Fibroblast of pulmonary artery (primary cell): Measurements from ENCODE around the gene UST.
A peak's percentile ranks its signal among the peaks of the same experiment; 100 is the strongest.

ENCODE experiments used
- DNase-seq: peaks from one replicate; pipeline ENCODE4 v3.0.0-alpha.2; 2010; ENCODE audit warnings: low read depth
- H3K4me3 ChIP-seq: replicated peaks from 2 replicates; pipeline ENCODE4 v1.5.1; 2011; ENCODE audit warnings: low read depth, mild to moderate bottlenecking, control low read depth, low read length, moderate library complexity
- TF ChIP-seq, protein P1 (sequence below): IDR thresholded peaks from 2 replicates; pipeline ENCODE4 v1.5.1; 2011; ENCODE audit warnings: mild to moderate bottlenecking, control low read depth, low read length, inconsistent platforms; ENCODE audit errors: missing control alignments

The UST gene

DNA sequence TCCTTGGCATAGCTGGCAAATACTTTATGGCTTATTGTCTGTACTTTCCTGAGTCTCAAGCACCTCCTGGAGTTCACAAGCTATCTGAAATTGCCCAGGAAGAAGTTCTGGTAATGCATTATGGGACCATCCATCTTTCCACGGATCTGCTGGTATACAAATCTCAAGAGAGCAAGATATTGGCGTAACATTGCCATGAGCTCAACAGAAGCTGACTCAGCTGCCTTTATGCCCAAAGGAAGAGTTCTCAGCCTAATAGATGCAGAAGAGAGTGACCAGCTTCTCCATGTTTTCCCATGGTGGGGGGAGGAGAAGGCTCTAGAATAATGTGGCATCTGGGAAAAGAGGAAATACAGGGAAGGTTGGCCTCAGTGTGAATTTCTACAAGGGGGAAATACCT, 78.7 kb downstream of the UST start:
- no peak overlapping the region for H3K4me3 ChIP-seq
- TF ChIP-seq, protein P1, sequence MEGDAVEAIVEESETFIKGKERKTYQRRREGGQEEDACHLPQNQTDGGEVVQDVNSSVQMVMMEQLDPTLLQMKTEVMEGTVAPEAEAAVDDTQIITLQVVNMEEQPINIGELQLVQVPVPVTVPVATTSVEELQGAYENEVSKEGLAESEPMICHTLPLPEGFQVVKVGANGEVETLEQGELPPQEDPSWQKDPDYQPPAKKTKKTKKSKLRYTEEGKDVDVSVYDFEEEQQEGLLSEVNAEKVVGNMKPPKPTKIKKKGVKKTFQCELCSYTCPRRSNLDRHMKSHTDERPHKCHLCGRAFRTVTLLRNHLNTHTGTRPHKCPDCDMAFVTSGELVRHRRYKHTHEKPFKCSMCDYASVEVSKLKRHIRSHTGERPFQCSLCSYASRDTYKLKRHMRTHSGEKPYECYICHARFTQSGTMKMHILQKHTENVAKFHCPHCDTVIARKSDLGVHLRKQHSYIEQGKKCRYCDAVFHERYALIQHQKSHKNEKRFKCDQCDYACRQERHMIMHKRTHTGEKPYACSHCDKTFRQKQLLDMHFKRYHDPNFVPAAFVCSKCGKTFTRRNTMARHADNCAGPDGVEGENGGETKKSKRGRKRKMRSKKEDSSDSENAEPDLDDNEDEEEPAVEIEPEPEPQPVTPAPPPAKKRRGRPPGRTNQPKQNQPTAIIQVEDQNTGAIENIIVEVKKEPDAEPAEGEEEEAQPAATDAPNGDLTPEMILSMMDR, result no peak
- no peak for DNase-seq

DNA sequence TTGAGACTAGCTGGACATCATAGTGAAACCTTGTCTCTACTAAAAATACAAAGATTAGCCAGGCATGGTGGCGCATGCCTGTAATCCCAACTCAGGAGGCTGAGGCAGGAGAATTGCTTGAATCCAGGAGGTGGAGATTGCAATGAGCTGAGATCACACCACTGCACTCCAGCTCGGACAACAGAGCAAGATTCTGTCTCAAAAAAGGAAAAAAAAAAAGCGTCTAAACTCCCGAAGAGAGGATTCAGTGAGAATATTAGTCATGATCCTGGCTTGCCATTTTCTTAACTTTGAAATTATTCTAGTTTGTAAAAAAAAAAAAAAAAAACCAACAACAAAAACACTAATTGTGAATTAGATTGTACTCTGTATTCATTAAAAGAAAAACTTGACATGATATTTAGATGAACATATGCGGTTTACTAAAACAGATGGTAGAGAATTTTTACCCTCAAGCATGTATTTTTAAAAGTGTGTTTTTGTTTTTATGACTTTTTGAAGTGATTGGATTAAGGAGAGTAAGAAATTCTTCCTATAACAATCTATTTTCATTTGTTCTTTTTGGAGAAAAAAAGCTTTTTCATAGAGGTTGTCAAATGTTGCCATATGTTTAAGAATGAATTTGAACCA, 80.7 kb downstream of the UST start:
- no peak overlapping the region for H3K4me3 ChIP-seq
- TF ChIP-seq, protein P1, result no peak
- no peak for DNase-seq

DNA sequence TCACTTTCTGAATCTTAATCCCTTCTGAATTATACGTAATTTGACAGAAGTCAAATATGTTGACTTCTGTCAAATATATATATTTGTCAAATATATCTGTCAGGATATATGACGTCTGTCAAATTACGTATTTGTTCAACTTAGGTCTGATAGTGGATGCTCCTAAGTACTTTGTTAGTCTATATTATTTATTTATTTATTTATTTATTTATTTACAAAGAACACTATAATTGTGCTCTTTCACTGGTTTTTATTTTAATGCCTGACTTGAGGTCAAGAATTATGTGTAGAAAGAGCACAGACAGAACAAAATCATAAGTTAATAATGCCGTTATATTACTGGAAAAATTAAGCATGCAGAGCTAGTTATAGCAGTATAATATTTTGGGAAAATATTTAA, 81.2 kb downstream of the UST start:
- no peak overlapping the region for H3K4me3 ChIP-seq
- TF ChIP-seq, protein P1, result no peak
- DNase-seq, result no peak

DNA sequence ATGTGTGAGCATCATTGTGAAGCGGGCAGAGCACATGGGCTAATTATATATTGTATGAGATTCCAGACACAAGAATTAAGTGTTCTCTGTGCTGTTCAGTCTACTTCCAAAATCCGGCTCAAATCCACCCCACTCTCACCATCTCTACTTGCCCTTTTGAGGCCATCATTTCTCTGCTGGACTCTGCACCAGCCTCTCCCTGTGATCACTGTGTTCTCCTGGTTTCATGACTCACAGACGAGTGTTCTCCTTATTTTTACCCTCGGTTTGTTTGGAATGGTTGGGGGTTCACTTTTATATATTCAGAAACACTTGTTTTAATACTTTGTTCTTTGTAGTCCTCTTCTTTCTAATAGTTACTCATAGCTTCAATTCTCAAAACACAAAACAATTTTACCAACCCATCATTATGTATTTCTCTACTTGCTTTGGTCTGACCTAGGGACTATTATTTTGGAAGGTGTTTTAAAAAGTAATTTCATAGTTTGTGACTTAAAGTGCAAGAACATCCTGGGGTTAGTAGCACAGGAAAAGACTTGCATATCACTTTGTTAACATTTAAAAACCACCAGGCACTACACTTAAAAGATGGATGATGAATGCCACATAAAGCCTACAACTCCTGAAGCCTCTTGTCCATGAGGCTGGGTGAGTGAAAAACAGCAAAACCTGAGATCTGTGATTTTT, 82.7 kb downstream of the UST start:
- TF ChIP-seq, protein P1, result no peak
- H3K4me3 ChIP-seq, result no peak overlapping the region
- DNase-seq, result no peak

DNA sequence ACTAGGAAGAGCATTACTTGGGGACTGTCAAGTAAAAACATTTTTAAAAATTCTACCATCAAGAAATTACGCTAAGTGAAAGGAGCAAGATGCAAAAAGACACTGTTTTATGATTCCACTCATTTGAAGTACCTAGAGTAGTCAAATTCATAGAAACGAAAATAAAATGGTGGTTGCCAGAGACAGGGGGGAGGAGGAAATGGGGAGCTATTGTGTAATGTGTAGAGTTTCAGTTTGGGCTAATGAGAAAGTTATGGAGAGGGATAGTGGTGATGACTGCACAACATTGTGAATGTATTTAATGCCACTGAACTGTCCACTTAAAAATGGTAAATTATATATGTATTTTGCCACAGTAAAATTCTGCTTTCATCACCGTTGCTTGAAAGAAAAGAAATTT, 83.8 kb downstream of the UST start:
- TF ChIP-seq, protein P1, result no peak
- no peak for DNase-seq
- no peak overlapping the region for H3K4me3 ChIP-seq

DNA sequence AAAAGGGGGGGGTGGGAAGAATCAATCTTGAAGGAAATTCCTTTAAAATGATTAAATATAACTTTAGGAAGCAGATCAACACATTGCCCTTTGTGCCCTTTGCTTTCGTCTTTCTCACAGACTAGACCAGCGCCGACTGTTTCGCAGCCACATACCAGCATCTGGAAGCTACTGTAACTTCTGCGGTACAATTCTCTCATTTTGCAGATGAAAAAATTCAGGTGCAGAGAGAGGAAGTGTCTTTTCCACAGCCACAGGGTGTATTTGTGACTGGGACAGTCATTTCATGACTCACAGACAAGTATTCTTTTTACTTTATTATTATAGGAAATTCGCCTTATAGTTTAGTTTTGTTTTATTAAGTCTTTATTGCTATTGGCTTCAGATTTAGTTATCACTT, 84.2 kb downstream of the UST start:
- H3K4me3 ChIP-seq, result no peak overlapping the region
- TF ChIP-seq, protein P1, result no peak
- DNase-seq, result no peak

DNA sequence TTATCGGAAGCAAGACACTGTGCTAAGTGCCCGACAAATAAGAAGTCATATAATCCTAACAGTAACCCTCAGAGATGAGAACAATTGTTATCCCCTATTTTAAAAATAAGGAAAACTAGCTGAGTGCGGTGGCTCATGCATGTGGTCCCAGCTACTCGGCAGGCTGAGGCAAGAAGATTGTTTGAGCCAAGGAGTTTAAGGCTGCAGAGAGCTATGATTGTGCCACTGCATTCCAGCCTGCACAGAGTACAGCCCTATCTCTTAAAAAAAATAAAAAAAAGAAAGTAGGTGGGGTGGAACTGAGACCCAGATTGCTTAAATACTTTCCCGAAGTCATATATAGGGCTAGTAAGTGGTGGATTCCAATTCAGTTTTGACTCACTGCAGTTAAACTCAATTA, 84.7 kb downstream of the UST start:
- DNase-seq, result peak; percentile 49
- TF ChIP-seq, protein P1, result no peak
- H3K4me3 ChIP-seq, result no peak overlapping the region
